Measurements from ENCODE around the gene ANK2.

The ANK2 gene

DNA sequence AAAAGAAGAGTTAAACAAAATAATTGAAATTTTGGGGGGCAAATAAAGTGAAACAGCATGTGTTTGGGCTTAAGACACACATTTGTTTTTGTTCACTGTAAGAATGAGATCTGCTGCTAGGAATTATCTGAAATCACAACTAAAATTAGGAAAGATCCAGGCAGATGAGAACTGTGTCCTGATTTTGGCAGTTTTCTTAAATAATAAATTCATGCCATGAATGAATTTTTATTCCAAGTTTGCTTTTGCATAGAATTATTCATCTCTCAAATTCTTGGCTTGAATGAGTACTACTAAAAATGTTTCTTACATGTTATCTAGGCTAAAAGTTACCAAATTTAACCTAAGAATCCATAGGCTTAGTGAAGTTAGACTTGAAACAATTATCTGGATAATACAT, 321.7 kb downstream of the ANK2 start:
- TF ChIP-seq, protein P1, sequence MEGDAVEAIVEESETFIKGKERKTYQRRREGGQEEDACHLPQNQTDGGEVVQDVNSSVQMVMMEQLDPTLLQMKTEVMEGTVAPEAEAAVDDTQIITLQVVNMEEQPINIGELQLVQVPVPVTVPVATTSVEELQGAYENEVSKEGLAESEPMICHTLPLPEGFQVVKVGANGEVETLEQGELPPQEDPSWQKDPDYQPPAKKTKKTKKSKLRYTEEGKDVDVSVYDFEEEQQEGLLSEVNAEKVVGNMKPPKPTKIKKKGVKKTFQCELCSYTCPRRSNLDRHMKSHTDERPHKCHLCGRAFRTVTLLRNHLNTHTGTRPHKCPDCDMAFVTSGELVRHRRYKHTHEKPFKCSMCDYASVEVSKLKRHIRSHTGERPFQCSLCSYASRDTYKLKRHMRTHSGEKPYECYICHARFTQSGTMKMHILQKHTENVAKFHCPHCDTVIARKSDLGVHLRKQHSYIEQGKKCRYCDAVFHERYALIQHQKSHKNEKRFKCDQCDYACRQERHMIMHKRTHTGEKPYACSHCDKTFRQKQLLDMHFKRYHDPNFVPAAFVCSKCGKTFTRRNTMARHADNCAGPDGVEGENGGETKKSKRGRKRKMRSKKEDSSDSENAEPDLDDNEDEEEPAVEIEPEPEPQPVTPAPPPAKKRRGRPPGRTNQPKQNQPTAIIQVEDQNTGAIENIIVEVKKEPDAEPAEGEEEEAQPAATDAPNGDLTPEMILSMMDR (IDR thresholded peaks at IDR 0.05; ENCODE audit: borderline replicate concordance, insufficient read depth, low read depth, low read length), result no peak
- no peak overlapping the region for H3K4me3 ChIP-seq (ENCODE audit: low read depth, low read length)

DNA sequence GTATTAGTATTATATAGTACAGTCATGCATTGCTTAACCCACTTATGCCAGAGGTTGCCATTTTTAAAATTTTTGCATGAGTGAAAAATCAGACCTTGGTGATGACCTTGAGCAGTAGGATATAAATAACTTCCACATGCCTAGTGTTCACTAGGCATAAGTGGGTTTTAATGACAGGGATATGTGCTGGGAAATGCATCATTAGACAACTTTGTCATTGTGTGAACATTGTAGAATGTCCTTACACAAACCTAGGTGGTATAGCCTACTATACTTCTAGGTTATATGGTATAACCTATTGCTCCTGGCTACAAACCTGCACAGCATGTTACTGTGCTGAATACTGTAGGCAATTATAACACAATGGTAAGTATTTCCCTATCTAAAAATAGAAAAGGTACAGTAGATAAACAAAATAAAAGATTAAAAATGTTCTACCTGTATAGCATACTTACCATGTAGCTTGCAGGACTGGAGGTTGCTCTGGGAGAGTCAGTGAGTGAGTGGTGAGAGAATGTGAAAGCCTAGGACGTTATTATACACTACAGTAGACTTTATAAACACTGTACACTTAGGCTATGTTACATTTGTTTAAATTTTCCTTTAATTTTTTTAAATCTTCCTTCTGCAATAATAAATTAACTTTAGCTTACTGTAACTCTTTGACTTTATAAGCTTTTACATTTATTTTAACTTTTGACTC, 326.7 kb downstream of the ANK2 start:
- TF ChIP-seq, protein P1 (IDR thresholded peaks at IDR 0.05; ENCODE audit: borderline replicate concordance, insufficient read depth, low read depth, low read length), result no peak
- no peak overlapping the region for H3K4me3 ChIP-seq (ENCODE audit: low read depth, low read length)

DNA sequence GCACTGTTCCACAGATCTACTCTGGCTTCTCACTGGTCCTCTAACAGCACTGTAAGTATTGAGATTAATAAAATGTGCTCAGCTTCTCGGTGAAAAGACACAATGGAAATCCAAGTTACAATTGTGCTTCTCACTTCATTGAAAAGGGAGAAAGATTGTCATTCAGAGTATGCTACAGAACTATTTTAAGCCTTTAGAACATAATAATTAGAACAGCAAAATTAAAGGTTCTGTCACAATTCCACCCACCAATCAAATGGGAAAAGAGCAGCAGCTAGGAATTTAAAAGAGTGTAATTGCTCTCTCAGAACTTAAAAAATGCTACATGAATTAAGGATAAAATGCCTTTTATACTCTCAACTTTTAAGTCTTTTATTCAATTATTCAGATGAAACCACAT, 329.4 kb downstream of the ANK2 start:
- TF ChIP-seq, protein P1 (IDR thresholded peaks at IDR 0.05; ENCODE audit: borderline replicate concordance, insufficient read depth, low read depth, low read length), result no peak
- no peak overlapping the region for H3K4me3 ChIP-seq (ENCODE audit: low read depth, low read length)

DNA sequence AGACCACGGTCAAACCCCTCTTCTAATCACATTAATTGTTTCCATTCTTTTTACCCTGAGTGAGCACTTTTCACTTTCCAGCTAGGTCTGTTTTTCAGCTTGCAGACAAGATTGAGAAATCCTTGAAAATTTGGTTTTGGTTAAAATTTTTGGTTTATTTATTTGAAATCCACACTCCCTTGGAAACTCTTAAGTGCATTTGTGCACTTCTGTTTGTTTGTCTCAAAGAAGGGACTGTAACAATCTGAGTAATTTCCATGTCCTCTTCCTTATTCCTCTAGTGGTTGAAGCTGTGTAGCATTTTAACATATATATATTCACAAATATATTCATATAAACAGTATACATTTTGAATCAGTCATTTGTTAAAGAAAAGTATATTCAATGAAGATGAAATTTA, 333.3 kb downstream of the ANK2 start:
- no peak overlapping the region for H3K4me3 ChIP-seq (ENCODE audit: low read depth, low read length)
- TF ChIP-seq, protein P1 (IDR thresholded peaks at IDR 0.05; ENCODE audit: borderline replicate concordance, insufficient read depth, low read depth, low read length), result no peak

DNA sequence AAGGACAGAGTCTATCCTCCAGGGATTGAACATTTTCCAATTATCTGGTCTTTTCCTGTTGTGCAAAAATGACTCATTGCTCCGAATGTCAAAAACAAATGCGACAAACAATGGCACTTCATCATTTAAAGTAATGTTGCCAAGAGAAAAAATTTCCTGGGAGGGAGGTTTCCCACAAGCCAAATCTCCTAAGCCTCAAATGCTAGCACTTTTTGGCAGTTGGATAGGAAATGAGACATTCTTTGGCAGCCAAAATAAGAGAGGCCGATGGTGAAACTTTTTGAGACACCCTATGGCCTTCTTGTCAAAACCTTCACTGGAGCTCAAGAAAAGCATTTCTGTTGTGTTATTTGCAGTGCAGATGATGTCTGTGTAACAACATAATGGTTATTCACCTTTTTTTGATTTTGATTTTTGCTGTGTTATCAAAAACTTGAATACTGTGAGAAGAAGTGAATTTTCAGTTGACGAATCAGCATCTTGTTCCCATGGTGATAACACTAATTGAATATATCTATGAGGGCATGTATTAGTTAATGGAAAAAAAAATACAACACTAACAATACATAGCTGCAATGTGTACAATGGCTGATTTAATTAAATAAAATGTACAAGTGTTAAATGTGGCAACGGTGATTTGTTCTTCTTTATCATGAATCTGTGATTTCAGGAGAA, 333.8 kb downstream of the ANK2 start:
- TF ChIP-seq, protein P1 (IDR thresholded peaks at IDR 0.05; ENCODE audit: borderline replicate concordance, insufficient read depth, low read depth, low read length), result no peak

DNA sequence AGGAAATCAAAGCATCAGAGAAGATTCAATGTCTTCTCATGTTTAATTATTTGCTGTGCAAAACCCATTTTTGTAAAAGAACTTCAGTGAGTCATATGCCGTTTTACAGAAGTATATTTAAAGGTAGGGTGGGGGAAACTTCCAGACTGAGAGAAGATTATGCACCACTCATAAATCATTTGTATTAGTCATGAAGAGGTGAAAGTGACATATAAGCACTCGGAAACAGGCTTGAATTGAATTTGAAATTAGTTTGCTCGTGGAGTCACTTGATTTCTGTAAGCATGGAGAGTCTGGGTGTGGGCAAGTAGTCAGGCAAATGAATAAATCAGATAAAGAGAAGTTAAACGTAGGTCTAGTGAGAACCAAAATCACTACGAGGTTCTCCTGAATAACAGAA, 335.1 kb downstream of the ANK2 start:
- TF ChIP-seq, protein P1 (IDR thresholded peaks at IDR 0.05; ENCODE audit: borderline replicate concordance, insufficient read depth, low read depth, low read length), result no peak
- no peak overlapping the region for H3K4me3 ChIP-seq (ENCODE audit: low read depth, low read length)

More for the DNA sequence above, 333.8 kb downstream of the ANK2 start:
- H3K4me3 ChIP-seq (ENCODE audit: low read depth, low read length), result no peak overlapping the region
